Cardiac atrium fibroblast (primary cell): ENCODE data around the gene CT45A7. TPM values are rescaled to one million over a fixed set of nuclear protein-coding genes. Genes with fewer than 3 reads are reported as not detected.

Experiments used
- total RNA-seq: library from RNA; depleted of rRNA; stranded (reverse); fragments of >200 nt; gene quantifications from 2 replicates; pipeline ENCODE4 v1.2.3, GENCODE V29; 2015

Gene CT45A7
- not detected in 2 replicates for total RNA-seq

GRCh38 chrX:135837180-135837579, at the start of gene CT45A7:
CT45A7 (minus strand) TSS chrX:135837280; CDS start chrX:135833533, 3,747 bp downstream.

GRCh38 chrX:135871712-135872111, 34.6 kb upstream of the CT45A7 start, which contains the start of gene CT45A9:
CT45A9 (minus strand) TSS chrX:135871812; CDS start chrX:135868061, 3,751 bp downstream.

DNA sequence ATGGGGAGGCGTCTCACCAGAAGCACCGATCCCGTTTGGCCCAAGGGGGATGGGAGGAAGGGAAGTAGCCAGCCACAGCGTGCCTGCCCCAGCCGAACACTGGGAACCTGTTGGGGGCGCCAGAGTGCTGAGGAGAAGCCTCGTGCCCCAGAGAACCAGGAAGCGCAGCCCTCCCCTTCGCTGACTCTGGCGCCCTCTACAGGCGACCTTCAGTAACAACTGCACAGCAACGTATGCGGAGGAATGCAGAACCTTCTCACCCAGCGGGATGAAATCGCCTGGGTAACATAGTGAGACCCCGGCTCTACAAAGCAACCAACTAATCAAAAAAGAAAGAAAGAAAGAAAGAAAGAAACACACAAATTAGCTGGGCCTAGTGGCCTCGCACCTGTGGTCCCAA, 17.4 kb upstream of the CT45A7 start, which contains the start of gene CT45A8:
CT45A8 (minus strand) TSS at position 101 of the 400 bp plus-strand sequence. CDS start 3,755 bp downstream, outside the sequence.

DNA sequence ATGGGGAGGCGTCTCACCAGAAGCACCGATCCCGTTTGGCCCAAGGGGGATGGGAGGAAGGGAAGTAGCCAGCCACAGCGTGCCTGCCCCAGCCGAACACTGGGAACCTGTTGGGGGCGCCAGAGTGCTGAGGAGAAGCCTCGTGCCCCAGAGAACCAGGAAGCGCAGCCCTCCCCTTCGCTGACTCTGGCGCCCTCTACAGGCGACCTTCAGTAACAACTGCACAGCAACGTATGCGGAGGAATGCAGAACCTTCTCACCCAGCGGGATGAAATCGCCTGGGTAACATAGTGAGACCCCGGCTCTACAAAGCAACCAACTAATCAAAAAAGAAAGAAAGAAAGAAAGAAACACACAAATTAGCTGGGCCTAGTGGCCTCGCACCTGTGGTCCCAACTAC, 17.2 kb downstream of the CT45A7 start, which contains the start of gene CT45A2:
CT45A2 (minus strand) TSS at position 101 of the 400 bp plus-strand sequence. CDS start 3,747 bp downstream, outside the sequence.

DNA sequence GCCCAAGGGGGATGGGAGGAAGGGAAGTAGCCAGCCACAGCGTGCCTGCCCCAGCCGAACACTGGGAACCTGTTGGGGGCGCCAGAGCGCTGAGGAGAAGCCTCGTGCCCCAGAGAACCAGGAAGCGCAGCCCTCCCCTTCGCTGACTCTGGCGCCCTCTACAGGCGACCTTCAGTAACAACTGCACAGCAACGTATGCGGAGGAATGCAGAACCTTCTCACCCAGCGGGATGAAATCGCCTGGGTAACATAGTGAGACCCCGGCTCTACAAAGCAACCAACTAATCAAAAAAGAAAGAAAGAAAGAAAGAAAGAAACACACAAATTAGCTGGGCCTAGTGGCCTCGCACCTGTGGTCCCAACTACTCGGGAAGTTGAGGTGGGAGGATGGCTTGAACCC, 34.4 kb downstream of the CT45A7 start, which contains the start of gene CT45A6:
CT45A6 (minus strand) TSS at position 101 of the 400 bp plus-strand sequence. CDS start 3,794 bp downstream, outside the sequence.

GRCh38 chrX:135785403-135785802, 51.7 kb downstream of the CT45A7 start, which contains the start of gene CT45A5:
CT45A5 (minus strand) TSS chrX:135785503; CDS start chrX:135781729, 3,774 bp downstream.

Other genes starting within 250 kb of the CT45A7 start
- gene CT45A1, start 123.6 kb downstream of the CT45A7 start, total RNA-seq = not detected in 2 replicates
- gene CT45A3, start 69.1 kb downstream of the CT45A7 start, total RNA-seq = not detected in 2 replicates
- gene CT45A5, start 51.8 kb downstream of the CT45A7 start, total RNA-seq = not detected in 2 replicates
- not detected in 2 replicates for gene CT45A6, start 34.5 kb downstream of the CT45A7 start, total RNA-seq
- not detected in 2 replicates for gene CT45A2, start 17.3 kb downstream of the CT45A7 start, total RNA-seq
- not detected in 2 replicates for gene CT45A8, start 17.3 kb upstream of the CT45A7 start, total RNA-seq
- not detected in 2 replicates for gene CT45A9, start 34.5 kb upstream of the CT45A7 start, total RNA-seq
- gene CT45A10, start 56.2 kb upstream of the CT45A7 start, total RNA-seq = not detected in 2 replicates
- gene SAGE1, start 56.4 kb upstream of the CT45A7 start, total RNA-seq = not detected in 2 replicates
- 13.2 and 17.2 TPM in 2 replicates for gene MMGT1, start 136.7 kb upstream of the CT45A7 start, total RNA-seq
- 10.4 and 11.7 TPM in 2 replicates for gene SLC9A6, start 148.2 kb upstream of the CT45A7 start, total RNA-seq